DOHH2 (cell line): ENCODE results near the gene NYAP1.

Experiments
- H3F3A ChIP-seq: fragments of 200-600 bp; sonication (generic), shearing (Covaris generic); 2 replicates; pipeline ENCODE4 v1.6.0; 2016; ENCODE audit warnings: antibody characterized with exemption, mild to moderate bottlenecking; ENCODE audit not compliant: control insufficient read depth, insufficient read depth
- H3K27ac ChIP-seq: fragments of 200-600 bp; sonication (generic); 2 replicates; pipeline ENCODE4 v1.5.1; 2014; ENCODE audit warnings: low read depth, mild to moderate bottlenecking, low read length, moderate library complexity
- H3K27me3 ChIP-seq: fragments of 200-600 bp; sonication (generic); 2 replicates; pipeline ENCODE4 v1.6.1; 2014; ENCODE audit warnings: mild to moderate bottlenecking, low read length, mixed read lengths; ENCODE audit not compliant: control insufficient read depth
- H3K36me3 ChIP-seq: fragments of 200-600 bp; sonication (generic); 2 replicates; pipeline ENCODE4 v1.6.1; 2014; ENCODE audit warnings: mild to moderate bottlenecking, low read length, moderate library complexity, mixed read lengths; ENCODE audit not compliant: control insufficient read depth
- H3K4me1 ChIP-seq: fragments of 200-600 bp; sonication (generic); 2 replicates; pipeline ENCODE4 v1.6.1; 2014; ENCODE audit warnings: mild to moderate bottlenecking, low read length, mixed read lengths; ENCODE audit not compliant: control insufficient read depth
- H3K4me2 ChIP-seq: fragments of 200-600 bp; sonication (generic); 2 replicates; pipeline ENCODE4 v1.6.0; 2014; ENCODE audit warnings: mild to moderate bottlenecking, low read length, moderate library complexity
- H3K4me3 ChIP-seq: fragments of 200-600 bp; sonication (generic); 2 replicates; pipeline ENCODE4 v1.5.1; 2014; ENCODE audit warnings: mild to moderate bottlenecking, low read length, mixed read lengths
- H3K79me2 ChIP-seq: fragments of 200-600 bp; sonication (generic); 2 replicates; pipeline ENCODE4 v1.6.1; 2014; ENCODE audit warnings: mild to moderate bottlenecking, low read length, mixed read lengths; ENCODE audit not compliant: control insufficient read depth
- H3K9me2 ChIP-seq: fragments of 200-600 bp; sonication (generic); replicated peaks from 2 replicates; pipeline ENCODE4 v1.6.1; 2014; ENCODE audit warnings: mild to moderate bottlenecking, low read length, mixed read lengths; ENCODE audit not compliant: control insufficient read depth
- H3K9me3 ChIP-seq: fragments of 200-600 bp; sonication (generic); 2 replicates; pipeline ENCODE4 v1.6.1; 2014; ENCODE audit warnings: antibody characterized with exemption, low read length, mixed read lengths; ENCODE audit not compliant: control insufficient read depth, insufficient read depth
- H4K20me1 ChIP-seq: fragments of 200-600 bp; sonication (generic); 2 replicates; pipeline ENCODE4 v1.6.0; 2014; ENCODE audit warnings: low read depth, mild to moderate bottlenecking, antibody characterized with exemption, low read length, moderate library complexity; ENCODE audit not compliant: control insufficient read depth, insufficient read depth
- EZH2phosphoT487 ChIP-seq: fragments of 200-600 bp; sonication (generic); IDR thresholded peaks from 2 replicates; pipeline ENCODE4 v1.6.1; 2017; ENCODE audit warnings: borderline replicate concordance, mild to moderate bottlenecking, antibody characterized with exemption, low read length, moderate library complexity, mixed read lengths
- TF ChIP-seq, protein P1 (sequence below): fragments of 200-600 bp; sonication (generic); IDR thresholded peaks from one replicate; pipeline ENCODE4 v1.5.1; 2014; ENCODE audit warnings: antibody characterized with exemption, mild to moderate bottlenecking, low read depth, low read length; ENCODE audit not compliant: poor library complexity, severe bottlenecking

NYAP1 gene

DNA sequence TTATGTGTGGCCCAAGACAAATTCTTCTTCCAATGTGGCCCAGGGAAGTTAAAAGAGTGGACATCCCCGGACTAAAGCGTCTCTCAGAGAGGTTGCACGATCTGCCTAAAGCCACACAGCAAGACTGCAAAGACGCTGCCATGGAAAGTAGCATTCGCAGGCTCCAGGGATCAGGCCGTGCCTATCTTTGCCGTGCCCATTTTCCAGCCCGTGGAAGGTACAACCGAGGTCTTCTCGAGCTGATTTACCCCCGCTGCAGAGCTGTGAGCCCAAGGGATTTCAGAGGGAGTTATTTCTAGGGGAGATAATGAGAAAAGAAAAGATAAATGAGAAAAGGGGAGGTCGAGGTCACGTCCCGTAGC, 1.0 kb upstream of the NYAP1 start:
- H3K36me3 ChIP-seq, result peaks cover 11% of the 10 kb centered on the region
- H3K9me2 ChIP-seq, result no peaks in the 10 kb centered on the region
- peaks cover 19% of the 10 kb centered on the region for H3K27me3 ChIP-seq
- TF ChIP-seq, protein P1, sequence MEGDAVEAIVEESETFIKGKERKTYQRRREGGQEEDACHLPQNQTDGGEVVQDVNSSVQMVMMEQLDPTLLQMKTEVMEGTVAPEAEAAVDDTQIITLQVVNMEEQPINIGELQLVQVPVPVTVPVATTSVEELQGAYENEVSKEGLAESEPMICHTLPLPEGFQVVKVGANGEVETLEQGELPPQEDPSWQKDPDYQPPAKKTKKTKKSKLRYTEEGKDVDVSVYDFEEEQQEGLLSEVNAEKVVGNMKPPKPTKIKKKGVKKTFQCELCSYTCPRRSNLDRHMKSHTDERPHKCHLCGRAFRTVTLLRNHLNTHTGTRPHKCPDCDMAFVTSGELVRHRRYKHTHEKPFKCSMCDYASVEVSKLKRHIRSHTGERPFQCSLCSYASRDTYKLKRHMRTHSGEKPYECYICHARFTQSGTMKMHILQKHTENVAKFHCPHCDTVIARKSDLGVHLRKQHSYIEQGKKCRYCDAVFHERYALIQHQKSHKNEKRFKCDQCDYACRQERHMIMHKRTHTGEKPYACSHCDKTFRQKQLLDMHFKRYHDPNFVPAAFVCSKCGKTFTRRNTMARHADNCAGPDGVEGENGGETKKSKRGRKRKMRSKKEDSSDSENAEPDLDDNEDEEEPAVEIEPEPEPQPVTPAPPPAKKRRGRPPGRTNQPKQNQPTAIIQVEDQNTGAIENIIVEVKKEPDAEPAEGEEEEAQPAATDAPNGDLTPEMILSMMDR, result no peak
- no peak for TF ChIP-seq EZH2phosphoT487
- H3K9me3 ChIP-seq, result no peaks in the 10 kb centered on the region
- H3K4me2 ChIP-seq, result peak overlapping the region; percentile 91
- peaks cover 6% of the 10 kb centered on the region; the same call in 1 of the 2 replicates for H3F3A ChIP-seq
- no peaks in the 10 kb centered on the region for H4K20me1 ChIP-seq
- peaks cover 29% of the 10 kb centered on the region for H3K4me1 ChIP-seq
- peaks cover 17% of the 10 kb centered on the region for H3K79me2 ChIP-seq
- H3K27ac ChIP-seq, result no peak overlapping the region
- peak overlapping the region; percentile 77 for H3K4me3 ChIP-seq

DNA sequence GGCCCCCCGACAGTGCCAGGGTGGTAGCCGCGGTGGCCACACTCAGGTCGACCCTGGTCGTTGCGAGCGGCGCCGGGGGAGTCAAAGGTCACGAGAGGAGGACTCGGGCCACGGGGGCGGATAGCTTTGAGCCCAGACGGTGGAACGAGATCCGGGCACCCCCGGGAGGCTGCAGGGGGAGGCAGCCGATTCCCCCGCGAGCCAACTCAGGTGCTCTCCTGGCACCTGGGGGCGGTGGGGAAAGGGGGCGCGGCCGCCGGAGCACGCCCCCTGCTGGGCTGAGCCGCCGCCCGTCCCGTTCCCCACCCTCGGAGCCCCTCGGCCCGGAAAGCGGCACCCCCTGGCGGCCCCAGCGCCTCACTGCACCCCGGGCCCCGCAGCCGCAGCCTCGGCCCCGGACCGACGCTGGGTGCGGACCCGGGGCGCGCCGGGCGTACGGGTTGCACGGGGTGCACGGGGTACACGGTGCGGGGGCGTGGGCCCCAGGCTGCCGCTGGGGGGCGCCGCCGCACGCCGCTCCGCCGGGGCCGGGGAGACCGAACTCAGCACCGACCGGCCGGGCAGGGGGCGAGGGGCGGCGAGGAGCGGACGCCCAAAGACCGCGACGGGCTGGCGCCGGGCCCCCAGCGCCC, 521 bp upstream of the NYAP1 start:
- Histone ChIP-seq H3K27me3 (peaks cover 19% of the 10 kb centered on the region), H3K4me3 (peak overlapping the region; percentile 77), H3K9me3 (no peaks in the 10 kb centered on the region), H3K4me2 (peak overlapping the region; percentile 91), H3K36me3 (peaks cover 7% of the 10 kb centered on the region), H3K9me2 (no peaks in the 10 kb centered on the region), H3K27ac (no peak overlapping the region), H3F3A (peaks cover 6% of the 10 kb centered on the region; the same call in 1 of the 2 replicates), H3K4me1 (peaks cover 29% of the 10 kb centered on the region), H3K79me2 (peaks cover 12% of the 10 kb centered on the region), H4K20me1 (no peaks in the 10 kb centered on the region)
- TF ChIP-seq EZH2phosphoT487, result no peak
- TF ChIP-seq, protein P1, result peak; percentile 99

DNA sequence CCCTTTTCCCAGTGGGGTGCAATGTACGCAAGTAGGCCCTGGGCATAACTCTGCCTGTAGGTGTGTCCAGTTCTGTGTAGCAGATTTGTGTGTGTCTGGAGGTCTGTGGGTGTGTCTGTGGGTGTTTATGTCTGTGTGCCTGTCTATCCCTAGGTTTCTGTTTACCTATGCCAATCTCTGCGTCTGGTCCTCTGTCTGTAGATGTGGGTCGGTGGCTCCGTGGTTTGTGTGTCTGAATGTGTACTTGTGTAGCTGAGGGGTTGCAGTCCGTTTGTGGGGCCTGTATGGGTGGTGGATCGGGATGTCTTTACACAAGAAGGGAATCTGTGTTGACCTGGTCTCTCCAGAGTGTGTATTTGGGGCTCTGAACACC, 932 bp downstream of the NYAP1 start:
- TF ChIP-seq EZH2phosphoT487, result no peak
- TF ChIP-seq, protein P1, result no peak
- Histone ChIP-seq H3K27me3 (peaks cover 19% of the 10 kb centered on the region), H3F3A (peaks cover 6% of the 10 kb centered on the region; the same call in 1 of the 2 replicates), H3K9me2 (no peaks in the 10 kb centered on the region), H3K27ac (no peak overlapping the region), H3K79me2 (peaks cover 1% of the 10 kb centered on the region; the same call in 1 of the 2 replicates), H3K36me3 (no peaks in the 10 kb centered on the region), H3K4me1 (peaks cover 31% of the 10 kb centered on the region), H3K4me2 (no peak overlapping the region), H4K20me1 (no peaks in the 10 kb centered on the region), H3K9me3 (no peaks in the 10 kb centered on the region), H3K4me3 (no peak overlapping the region)
